Smooth muscle cell (in vitro differentiated cells): ENCODE results near the gene PTPN13. TPM values are rescaled to one million over a fixed set of nuclear protein-coding genes. Genes with fewer than 3 reads are reported as not detected.

Experiments
- DNase-seq: peaks from one replicate; lab custom pipeline; 2025; ENCODE audit not compliant: unreplicated experiment; lab: John Stamatoyannopoulos, UW
- H2AFZ ChIP-seq: fragments of 200-600 bp; sonication (generic); 2 replicates; pipeline ENCODE4 v1.6.0; 2016; ENCODE audit warnings: antibody characterized with exemption, low read depth, mild to moderate bottlenecking
- H3F3A ChIP-seq: fragments of 200-600 bp; sonication (generic); 2 replicates; pipeline ENCODE4 v1.6.0; 2017; ENCODE audit warnings: antibody characterized with exemption, low read depth
- H3K27ac ChIP-seq: fragments of 200-600 bp; sonication (generic); 2 replicates; pipeline ENCODE4 v1.5.1; 2016; ENCODE audit warnings: low read depth, mild to moderate bottlenecking
- H3K27me3 ChIP-seq: fragments of 200-600 bp; sonication (generic); 2 replicates; pipeline ENCODE4 v1.6.1; 2016; ENCODE audit warnings: low read depth, mild to moderate bottlenecking
- H3K36me3 ChIP-seq: fragments of 200-600 bp; sonication (generic); 2 replicates; pipeline ENCODE4 v1.5.1; 2016; ENCODE audit warnings: low read depth
- H3K4me1 ChIP-seq: fragments of 200-600 bp; sonication (generic); 2 replicates; pipeline ENCODE4 v1.5.1; 2016; ENCODE audit warnings: low read depth
- H3K4me2 ChIP-seq: fragments of 200-600 bp; sonication (generic); 2 replicates; pipeline ENCODE4 v1.6.0; 2016; ENCODE audit warnings: mild to moderate bottlenecking
- H3K4me3 ChIP-seq: fragments of 200-600 bp; sonication (generic); 2 replicates; pipeline ENCODE4 v1.5.1; 2016; ENCODE audit warnings: mild to moderate bottlenecking
- H3K79me2 ChIP-seq: fragments of 200-600 bp; sonication (generic); 2 replicates; pipeline ENCODE4 v1.6.0; 2016; ENCODE audit warnings: low read depth, mild to moderate bottlenecking
- H3K9ac ChIP-seq: fragments of 200-600 bp; sonication (generic); 2 replicates; pipeline ENCODE4 v1.6.0; 2016; ENCODE audit warnings: low read depth
- H3K9me3 ChIP-seq: fragments of 200-600 bp; sonication (generic); replicated peaks from 2 replicates; pipeline ENCODE4 v1.5.1; 2016; ENCODE audit warnings: low read depth
- H4K20me1 ChIP-seq: fragments of 200-600 bp; sonication (generic); 2 replicates; pipeline ENCODE4 v1.6.0; 2016; ENCODE audit warnings: low read depth
- CTCF ChIP-seq: fragments of 200-600 bp; sonication (generic); IDR thresholded peaks from 2 replicates; pipeline ENCODE4 v1.5.1; 2017; ENCODE audit warnings: borderline replicate concordance, mild to moderate bottlenecking, antibody characterized with exemption; ENCODE audit not compliant: insufficient read depth, poor library complexity, severe bottlenecking
- WGBS: methylation state at CpG from one replicate; pipeline ENCODE4 v1.1.7; 2016; ENCODE audit warnings: low lambda C conversion rate; 5-methylcytosine and 5-hydroxymethylcytosine counted together
- polyA plus RNA-seq: library from polyadenylated mRNA; unstranded; fragments of >200 nt; fragmentation: Nextera tagmentation; extraction: Ambion mirVana; gene quantifications from 2 replicates; pipeline ENCODE4 v1.2.1, GENCODE V29; 2016
- total RNA-seq: library from RNA; depleted of rRNA; stranded (reverse); fragments of >200 nt; gene quantifications from 2 replicates; pipeline ENCODE4 v1.2.3, GENCODE V29; 2014

The PTPN13 gene
- total and polyA plus RNA-seq, 2 experiments from 2014 or later: 14.9 to 52.9 TPM

GRCh38 chr4:86721412-86721811 is 127.3 kb downstream of the PTPN13 start:
- Histone ChIP-seq H3K4me3 (no peak overlapping the region), H4K20me1 (no peaks in the 10 kb centered on the region), H3K27me3 (no peaks in the 10 kb centered on the region), H3K27ac (no peak overlapping the region), H3K79me2 (peaks cover 15% of the 10 kb centered on the region), H3K9me3 (no peaks in the 10 kb centered on the region), H3F3A (no peaks in the 10 kb centered on the region), H3K4me1 (no peaks in the 10 kb centered on the region), H3K36me3 (peaks cover 26% of the 10 kb centered on the region), H3K9ac (no peak overlapping the region), H2AFZ (no peak overlapping the region), H3K4me2 (no peak overlapping the region)
- DNase-seq: no peak
- WGBS: 100% methylated on average over 1 of the region's 2 CpGs
- TF ChIP-seq CTCF: no peak

- WGBS: 84% methylated on average over 10 of the region's 10 CpGs
- Histone ChIP-seq H4K20me1 (no peaks in the 10 kb centered on the region), H3K4me1 (no peaks in the 10 kb centered on the region), H2AFZ (no peak overlapping the region), H3K27ac (no peak overlapping the region), H3K4me2 (no peak overlapping the region), H3K9ac (no peak overlapping the region), H3K36me3 (peaks cover 17% of the 10 kb centered on the region), H3F3A (no peaks in the 10 kb centered on the region), H3K27me3 (no peaks in the 10 kb centered on the region), H3K4me3 (no peak overlapping the region), H3K79me2 (peaks cover 18% of the 10 kb centered on the region), H3K9me3 (no peaks in the 10 kb centered on the region)
- no peak for TF ChIP-seq CTCF
- no peak for DNase-seq
Observed at GRCh38 chr4:86730310-86730709, 136.2 kb downstream of the PTPN13 start.

- Histone ChIP-seq H3K79me2 (no peaks in the 10 kb centered on the region), H3K27ac (no peak overlapping the region), H3K4me3 (no peak overlapping the region), H3K27me3 (no peaks in the 10 kb centered on the region), H3K4me2 (no peak overlapping the region), H2AFZ (no peak overlapping the region), H3K4me1 (no peaks in the 10 kb centered on the region), H3K9ac (no peak overlapping the region), H4K20me1 (no peaks in the 10 kb centered on the region), H3K36me3 (peaks cover 30% of the 10 kb centered on the region), H3K9me3 (no peaks in the 10 kb centered on the region), H3F3A (no peaks in the 10 kb centered on the region)
- WGBS: 100% methylated on average over 1 of the region's 1 CpG
- no peak for DNase-seq
- no peak for TF ChIP-seq CTCF
Observed at GRCh38 chr4:86737244-86737643, 143.1 kb downstream of the PTPN13 start.

GRCh38 chr4:86741846-86742245 is 147.7 kb downstream of the PTPN13 start:
- no peak overlapping the region for H3K27ac ChIP-seq
- TF ChIP-seq CTCF: no peak
- no peaks in the 10 kb centered on the region for H3K4me1 ChIP-seq
- no peak overlapping the region for H3K4me2 ChIP-seq
- no peaks in the 10 kb centered on the region for H3K27me3 ChIP-seq
- peaks cover 35% of the 10 kb centered on the region for H3K36me3 ChIP-seq
- no peaks in the 10 kb centered on the region for H3K79me2 ChIP-seq
- no peak overlapping the region for H3K4me3 ChIP-seq
- no peak overlapping the region for H2AFZ ChIP-seq
- H3K9ac ChIP-seq: no peak overlapping the region
- 92% methylated on average over 1 of the region's 1 CpG for WGBS
- H4K20me1 ChIP-seq: no peaks in the 10 kb centered on the region
- H3F3A ChIP-seq: no peaks in the 10 kb centered on the region
- no peaks in the 10 kb centered on the region for H3K9me3 ChIP-seq
- DNase-seq: no peak
